Cardiac fibroblast (primary cell): Measurements from ENCODE around the gene ABR.
"Not testable (repeated sequence)": the region's sequence is repeated elsewhere in the genome, so short reads cannot be mapped to it uniquely, and the experiment has no call there.

Experiments used
- DNase-seq, 2 donors: peaks; one replicate each; pipeline versions ENCODE4 v3.0.0 to v3.0.0-alpha.2; 2010; ENCODE audit warnings: low read depth in 2 of 2
- H3K4me3 ChIP-seq, 2 donors: replicated peaks in 1 of 2; 1 replicate in 1 of 2; 2 replicates in 1 of 2; pipeline ENCODE4 v1.5.1; 2011; ENCODE audit warnings: low read depth in 2 of 2, low read length in 2 of 2, mild to moderate bottlenecking in 2 of 2, moderate library complexity in 1 of 2
- TF ChIP-seq, protein P1 (sequence below): IDR thresholded peaks from one replicate; pipeline ENCODE4 v1.5.1; 2011; ENCODE audit warnings: low read depth, mild to moderate bottlenecking, low read length, inconsistent platforms

The ABR gene

DNA sequence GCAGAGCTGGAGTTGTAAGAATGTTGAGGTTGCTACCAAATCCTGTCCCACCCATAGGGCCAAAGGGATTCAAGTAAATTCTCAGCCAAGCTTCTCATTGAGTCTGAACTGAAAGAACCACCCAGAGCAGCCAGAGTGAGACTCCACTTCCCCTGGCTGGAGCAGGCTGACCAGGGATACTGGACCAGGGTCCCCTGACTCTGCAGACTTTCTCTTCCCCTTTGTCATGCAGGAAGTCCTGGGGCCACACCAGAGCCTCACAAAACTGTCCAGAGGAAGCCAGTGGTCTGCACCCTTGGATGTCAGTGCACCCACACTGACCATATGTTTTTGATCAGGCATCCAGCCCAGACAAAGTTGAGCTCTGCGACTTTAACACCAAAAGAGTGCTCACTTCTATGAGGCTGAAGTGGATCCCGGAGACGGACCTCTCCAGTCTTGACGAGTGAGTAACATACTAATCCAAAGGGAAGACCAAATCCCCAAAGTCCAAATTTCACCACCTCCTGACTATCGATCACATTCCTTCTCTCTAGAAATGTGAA, 204.3 kb downstream of the ABR start:
- DNase-seq = no peak
- H3K4me3 ChIP-seq = no peak overlapping the region
- TF ChIP-seq, protein P1, sequence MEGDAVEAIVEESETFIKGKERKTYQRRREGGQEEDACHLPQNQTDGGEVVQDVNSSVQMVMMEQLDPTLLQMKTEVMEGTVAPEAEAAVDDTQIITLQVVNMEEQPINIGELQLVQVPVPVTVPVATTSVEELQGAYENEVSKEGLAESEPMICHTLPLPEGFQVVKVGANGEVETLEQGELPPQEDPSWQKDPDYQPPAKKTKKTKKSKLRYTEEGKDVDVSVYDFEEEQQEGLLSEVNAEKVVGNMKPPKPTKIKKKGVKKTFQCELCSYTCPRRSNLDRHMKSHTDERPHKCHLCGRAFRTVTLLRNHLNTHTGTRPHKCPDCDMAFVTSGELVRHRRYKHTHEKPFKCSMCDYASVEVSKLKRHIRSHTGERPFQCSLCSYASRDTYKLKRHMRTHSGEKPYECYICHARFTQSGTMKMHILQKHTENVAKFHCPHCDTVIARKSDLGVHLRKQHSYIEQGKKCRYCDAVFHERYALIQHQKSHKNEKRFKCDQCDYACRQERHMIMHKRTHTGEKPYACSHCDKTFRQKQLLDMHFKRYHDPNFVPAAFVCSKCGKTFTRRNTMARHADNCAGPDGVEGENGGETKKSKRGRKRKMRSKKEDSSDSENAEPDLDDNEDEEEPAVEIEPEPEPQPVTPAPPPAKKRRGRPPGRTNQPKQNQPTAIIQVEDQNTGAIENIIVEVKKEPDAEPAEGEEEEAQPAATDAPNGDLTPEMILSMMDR = no peak

DNA sequence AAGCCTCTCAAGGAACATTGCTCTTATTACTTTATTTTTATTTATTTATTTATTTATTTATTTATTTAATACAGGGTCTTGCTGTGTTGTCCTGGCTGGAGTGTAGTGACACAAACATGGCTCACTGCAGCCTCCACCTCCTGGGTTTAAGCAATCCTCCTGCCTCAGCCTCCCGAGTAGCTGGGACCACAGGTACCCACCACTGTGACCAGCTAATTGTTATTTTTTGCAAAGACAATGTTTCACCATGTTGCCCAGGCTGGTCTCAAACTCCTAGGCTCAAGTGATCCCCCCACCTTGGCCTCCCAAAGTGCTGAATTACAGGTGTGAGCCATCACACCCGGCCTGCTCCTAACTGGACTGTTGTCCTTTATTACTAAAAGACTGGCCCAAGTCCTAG, 205.0 kb downstream of the ABR start:
- H3K4me3 ChIP-seq, DNase-seq: not testable (repeated sequence)

- no peak overlapping the region for H3K4me3 ChIP-seq
- TF ChIP-seq, protein P1 = no peak
- DNase-seq = no peak
These were observed 206.7 kb downstream of the ABR start for GRCh38 chr17:973053-973452.

GRCh38 chr17:971861-972260, 207.9 kb downstream of the ABR start:
- not testable (repeated sequence) for DNase-seq

GRCh38 chr17:970364-970763, 209.4 kb downstream of the ABR start:
- no peak for DNase-seq
- TF ChIP-seq, protein P1 = no peak
- no peak overlapping the region for H3K4me3 ChIP-seq

More at GRCh38 chr17:971861-972260, 207.9 kb downstream of the ABR start:
- H3K4me3 ChIP-seq = not testable (repeated sequence)

- TF ChIP-seq, protein P1 = no peak
These were observed 209.9 kb downstream of the ABR start for GRCh38 chr17:969811-970355.

DNA sequence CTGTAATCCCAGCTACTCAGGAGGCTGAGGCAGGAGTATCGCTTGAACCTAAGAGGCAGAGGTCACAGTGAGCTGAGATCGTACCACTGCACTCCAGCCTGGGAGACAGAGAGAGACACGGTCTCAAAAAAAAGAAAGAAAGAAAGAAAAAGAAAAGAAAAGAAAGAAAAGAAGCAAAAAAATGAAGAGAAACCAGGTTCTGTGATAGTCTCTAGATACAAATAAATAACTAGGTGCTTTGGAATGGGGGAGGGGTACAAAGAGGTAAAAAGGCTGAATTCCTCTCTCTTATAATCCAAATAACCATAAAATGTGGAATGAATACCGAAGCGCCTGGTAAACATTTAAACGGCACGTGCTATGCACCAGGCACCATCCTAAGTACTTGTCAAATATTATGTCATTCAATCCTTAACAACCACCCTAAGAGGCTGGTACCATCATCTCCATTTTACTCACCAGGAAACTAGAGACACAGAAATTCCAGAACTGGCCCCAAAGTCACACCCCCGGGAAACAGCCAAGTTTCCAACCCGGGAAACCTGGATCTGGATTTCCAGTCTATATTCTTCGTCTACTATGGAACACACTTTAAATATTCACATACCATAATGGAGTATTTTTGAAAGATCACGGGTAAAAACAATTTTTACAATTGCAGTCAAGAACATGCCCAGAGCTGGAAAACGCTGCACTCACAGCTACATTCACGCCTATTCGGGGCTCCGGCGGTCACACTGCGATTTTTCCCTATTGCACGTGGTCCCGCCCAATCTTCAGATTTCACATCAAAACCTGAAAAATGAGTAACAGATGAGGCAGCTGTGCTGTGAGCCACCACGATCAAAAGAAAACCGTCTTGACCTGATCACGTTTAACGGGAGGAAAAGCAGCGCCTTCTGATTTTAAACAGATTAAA, 210.7 kb downstream of the ABR start:
- TF ChIP-seq, protein P1 = no peak
- H3K4me3 ChIP-seq = no peak overlapping the region
- no peak for DNase-seq

More at GRCh38 chr17:969811-970355, 209.9 kb downstream of the ABR start:
- no peak overlapping the region for H3K4me3 ChIP-seq
- no peak for DNase-seq
